ENCODE results near the gene TIMM13.

TIMM13 gene

GRCh38 chr19:2376784-2377519, 50.4 kb downstream of the TIMM13 start:
- DNase-seq: no peak

All from fibroblast of upper back skin (primary cell).